Measurements from ENCODE around the gene SLC17A2. TPM values are rescaled to one million over a fixed set of nuclear protein-coding genes. Genes with fewer than 3 reads are reported as not detected.
A peak's percentile ranks its signal among the peaks of the same experiment; 100 is the strongest.

The SLC17A2 gene, protein sequence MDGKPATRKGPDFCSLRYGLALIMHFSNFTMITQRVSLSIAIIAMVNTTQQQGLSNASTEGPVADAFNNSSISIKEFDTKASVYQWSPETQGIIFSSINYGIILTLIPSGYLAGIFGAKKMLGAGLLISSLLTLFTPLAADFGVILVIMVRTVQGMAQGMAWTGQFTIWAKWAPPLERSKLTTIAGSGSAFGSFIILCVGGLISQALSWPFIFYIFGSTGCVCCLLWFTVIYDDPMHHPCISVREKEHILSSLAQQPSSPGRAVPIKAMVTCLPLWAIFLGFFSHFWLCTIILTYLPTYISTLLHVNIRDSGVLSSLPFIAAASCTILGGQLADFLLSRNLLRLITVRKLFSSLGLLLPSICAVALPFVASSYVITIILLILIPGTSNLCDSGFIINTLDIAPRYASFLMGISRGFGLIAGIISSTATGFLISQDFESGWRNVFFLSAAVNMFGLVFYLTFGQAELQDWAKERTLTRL
- total RNA-seq (2014; rRNA removed; shearing (Covaris generic)): not detected in 2 replicates

DNA sequence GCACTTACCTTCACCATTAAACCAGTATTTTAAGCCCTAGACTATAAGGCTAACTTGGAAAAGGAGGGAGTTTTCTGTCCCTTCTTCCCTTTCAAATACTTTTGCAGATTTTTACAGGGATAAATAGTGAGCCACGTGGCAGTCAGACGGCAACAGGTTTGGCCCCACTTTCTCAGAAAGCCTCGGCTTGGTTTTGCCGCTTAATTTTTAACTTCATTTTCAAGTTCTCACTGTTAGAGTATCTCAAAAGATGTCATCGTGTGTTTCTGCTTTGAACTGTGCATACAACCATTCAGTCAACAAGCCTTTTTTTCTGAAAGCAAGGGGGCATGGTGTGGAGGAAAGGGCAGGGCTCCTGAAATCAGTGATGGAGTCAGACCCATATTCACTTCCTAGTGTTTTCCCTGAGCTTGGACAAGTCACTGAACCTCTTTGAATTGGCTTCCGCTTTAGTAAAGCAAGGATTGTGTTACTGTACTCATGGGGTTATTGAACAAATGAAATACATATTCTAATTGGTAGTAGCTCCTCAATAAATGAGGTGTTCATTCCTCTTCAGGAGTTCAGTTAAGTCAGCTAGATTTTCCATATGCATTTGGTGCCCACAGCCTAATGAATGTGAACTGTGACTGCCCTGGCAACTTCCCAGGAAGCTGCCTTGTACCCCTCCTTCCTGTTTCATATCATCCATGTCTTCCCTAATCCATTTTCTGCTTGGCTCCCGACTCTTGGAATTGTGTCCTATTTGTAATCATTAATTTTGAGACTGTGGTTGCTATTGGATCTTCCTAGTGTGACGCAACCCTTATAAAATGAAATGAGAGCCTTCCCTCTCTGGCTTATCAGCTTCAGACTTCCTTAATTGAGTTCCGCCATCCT is at the start of gene SLC17A2:
Gene SLC17A2 (minus strand): TSS at position 160 of the 879 bp plus-strand sequence. CDS start 4,895 bp downstream, outside the sequence.
- DNase-seq: no peak
- Histone ChIP-seq H3K4me3 (ENCODE audit: insufficient read depth, low read depth, low read length) (no peak within 1 kb of the TSS), H3K27me3 (ENCODE audit: control insufficient read depth, insufficient read depth, low read length) (no peaks in the 10 kb centered on the region), H3K36me3 (replicated peaks; ENCODE audit: control insufficient read depth, insufficient read depth, low read length) (no peaks in the 10 kb centered on the region)

DNA sequence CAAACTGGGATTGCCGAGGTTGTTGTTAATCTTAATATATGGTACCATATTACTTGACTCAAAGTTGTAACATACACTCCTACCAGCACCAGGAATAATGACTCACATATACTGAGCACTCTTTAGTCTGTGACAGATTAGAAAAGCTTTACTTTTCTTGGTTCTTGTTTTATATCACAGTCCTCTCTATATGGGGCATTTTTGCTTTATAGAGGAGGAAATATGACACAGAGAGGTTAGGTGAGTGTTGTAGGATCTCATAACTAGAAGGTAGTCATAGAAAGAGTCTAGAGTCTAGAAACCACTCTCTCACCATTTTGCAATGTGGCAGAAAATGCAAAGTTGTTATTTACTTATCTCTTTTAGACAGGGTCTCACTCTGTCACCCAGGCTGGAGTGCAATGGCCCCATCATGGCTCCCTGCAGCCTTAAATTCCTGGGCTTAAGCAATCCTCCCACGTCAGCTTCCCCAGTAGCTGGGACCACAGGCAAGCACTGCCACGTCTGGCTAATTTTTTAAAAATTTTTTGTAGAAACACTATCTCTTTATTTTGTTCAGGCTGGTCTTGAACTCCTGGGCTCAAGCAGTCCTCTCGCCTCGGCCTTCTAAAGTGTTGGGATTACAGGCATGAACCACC is 45.6 kb upstream of the SLC17A2 start:
- H3K4me3 ChIP-seq (ENCODE audit: insufficient read depth, low read depth, low read length): no peak overlapping the region
- no peak for DNase-seq
- no peaks in the 10 kb centered on the region; the same call in 1 of the 2 replicates for H3K36me3 ChIP-seq (replicated peaks; ENCODE audit: control insufficient read depth, insufficient read depth, low read length)
- no peaks in the 10 kb centered on the region for H3K27me3 ChIP-seq (ENCODE audit: control insufficient read depth, insufficient read depth, low read length)

DNA sequence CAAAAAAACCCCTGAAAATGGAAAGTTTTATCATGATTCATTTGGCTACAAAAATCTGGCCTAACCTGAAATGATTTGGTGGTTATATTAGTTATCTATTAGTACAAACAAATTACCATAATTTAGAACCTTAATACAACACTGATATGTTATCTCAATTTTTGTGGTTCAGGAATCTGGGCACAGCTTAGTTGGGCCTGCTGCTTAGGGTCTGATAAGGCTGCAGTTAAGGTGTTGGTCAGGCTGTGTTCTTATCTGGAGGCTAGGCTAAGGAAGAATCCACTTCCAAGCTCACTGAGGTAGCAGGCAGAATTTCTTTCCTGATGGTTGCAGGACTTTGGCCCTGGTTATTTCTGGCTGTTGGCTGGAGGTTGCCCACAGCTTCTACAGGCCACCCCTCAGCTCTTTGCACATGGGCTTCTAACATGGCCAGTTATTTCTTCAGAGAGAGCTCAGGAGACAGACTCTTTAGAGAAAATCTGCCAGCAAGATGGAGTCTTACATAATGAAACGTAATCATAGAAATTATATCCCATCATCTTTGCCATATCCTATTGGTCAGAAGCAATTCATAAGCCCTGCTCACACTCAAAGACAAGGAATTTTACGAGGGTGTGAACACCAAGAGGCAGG is 43.5 kb upstream of the SLC17A2 start:
- H3K4me3 ChIP-seq (ENCODE audit: insufficient read depth, low read depth, low read length): no peak overlapping the region
- no peak for DNase-seq
- no peaks in the 10 kb centered on the region for H3K27me3 ChIP-seq (ENCODE audit: control insufficient read depth, insufficient read depth, low read length)
- H3K36me3 ChIP-seq (replicated peaks; ENCODE audit: control insufficient read depth, insufficient read depth, low read length): no peaks in the 10 kb centered on the region; the same call in none of the 2 replicates

DNA sequence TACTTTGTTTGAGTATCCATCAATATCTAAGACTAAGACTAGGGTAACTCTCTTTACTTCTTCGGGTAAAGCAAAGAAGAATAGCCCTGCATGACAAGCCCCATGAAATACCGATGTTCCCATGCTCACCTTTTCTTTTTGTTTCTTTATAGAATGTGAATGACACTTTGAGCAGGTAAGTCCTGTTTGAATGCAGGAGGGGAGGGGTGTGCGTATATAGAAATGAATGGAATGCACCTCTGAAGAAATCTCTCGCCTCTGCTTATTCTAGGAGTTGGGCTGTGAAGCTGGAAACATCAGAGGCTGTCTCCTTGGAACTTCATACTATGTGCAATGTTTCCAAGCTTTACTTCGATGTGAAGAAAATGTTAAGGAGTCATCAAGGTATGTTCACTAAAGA is 42.4 kb upstream of the SLC17A2 start:
- no peak for DNase-seq
- no peak overlapping the region for H3K4me3 ChIP-seq (ENCODE audit: insufficient read depth, low read depth, low read length)
- H3K36me3 ChIP-seq (replicated peaks; ENCODE audit: control insufficient read depth, insufficient read depth, low read length): no peaks in the 10 kb centered on the region; the same call in none of the 2 replicates
- no peaks in the 10 kb centered on the region for H3K27me3 ChIP-seq (ENCODE audit: control insufficient read depth, insufficient read depth, low read length)

DNA sequence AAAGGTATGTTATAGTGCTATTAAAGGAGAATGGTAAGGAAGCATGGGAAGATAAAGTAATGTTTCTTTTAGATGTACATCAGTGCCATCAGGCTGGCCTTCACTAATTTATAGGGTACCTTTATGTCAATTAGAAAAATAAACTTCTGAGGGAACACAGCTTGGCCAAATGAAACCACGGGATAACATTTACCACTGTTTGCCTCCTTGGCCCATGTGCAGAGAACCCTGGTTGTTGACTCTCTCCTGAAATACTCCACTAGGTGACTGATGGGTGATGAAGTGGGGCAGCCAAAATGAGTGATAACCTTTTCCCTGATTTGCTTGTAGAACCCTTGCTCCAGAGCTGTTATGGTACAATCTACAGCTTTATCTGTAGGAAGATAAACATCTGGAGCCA is 41.6 kb upstream of the SLC17A2 start:
- no peak for DNase-seq
- Histone ChIP-seq H3K27me3 (ENCODE audit: control insufficient read depth, insufficient read depth, low read length) (no peaks in the 10 kb centered on the region), H3K4me3 (ENCODE audit: insufficient read depth, low read depth, low read length) (no peak overlapping the region), H3K36me3 (replicated peaks; ENCODE audit: control insufficient read depth, insufficient read depth, low read length) (no peaks in the 10 kb centered on the region; the same call in none of the 2 replicates)

DNA sequence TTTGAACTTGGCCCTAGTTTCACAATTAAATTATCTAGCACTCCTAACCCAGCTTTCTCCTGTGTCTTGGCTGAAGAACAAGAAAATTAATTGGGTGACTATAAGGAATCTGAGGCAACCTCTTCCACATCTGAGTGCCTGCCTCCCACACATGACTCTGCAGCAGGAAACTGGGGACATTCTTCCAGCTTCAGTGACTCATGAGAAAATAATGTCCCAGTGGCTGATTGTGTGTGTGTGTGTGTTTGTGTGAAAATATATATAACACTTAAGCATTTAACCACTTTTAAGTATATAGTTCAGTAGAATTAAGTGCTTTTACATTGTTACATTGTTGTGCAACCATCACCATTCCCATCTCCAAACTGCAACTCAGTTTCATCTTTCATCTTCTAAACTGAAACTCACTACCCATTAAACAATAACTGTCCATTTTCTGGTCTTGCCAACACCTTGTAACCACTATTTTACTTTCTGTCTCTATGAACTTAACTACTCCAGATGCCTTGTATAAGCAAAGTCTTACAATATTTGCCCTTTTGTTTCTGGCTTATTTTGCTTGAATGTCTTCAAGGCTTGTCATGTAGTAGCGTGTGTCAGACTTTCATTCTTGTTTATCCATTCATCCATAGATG is 40.8 kb upstream of the SLC17A2 start:
- no peaks in the 10 kb centered on the region; the same call in none of the 2 replicates for H3K36me3 ChIP-seq (replicated peaks; ENCODE audit: control insufficient read depth, insufficient read depth, low read length)
- DNase-seq: no peak
- no peaks in the 10 kb centered on the region for H3K27me3 ChIP-seq (ENCODE audit: control insufficient read depth, insufficient read depth, low read length)
- H3K4me3 ChIP-seq (ENCODE audit: insufficient read depth, low read depth, low read length): no peak overlapping the region

DNA sequence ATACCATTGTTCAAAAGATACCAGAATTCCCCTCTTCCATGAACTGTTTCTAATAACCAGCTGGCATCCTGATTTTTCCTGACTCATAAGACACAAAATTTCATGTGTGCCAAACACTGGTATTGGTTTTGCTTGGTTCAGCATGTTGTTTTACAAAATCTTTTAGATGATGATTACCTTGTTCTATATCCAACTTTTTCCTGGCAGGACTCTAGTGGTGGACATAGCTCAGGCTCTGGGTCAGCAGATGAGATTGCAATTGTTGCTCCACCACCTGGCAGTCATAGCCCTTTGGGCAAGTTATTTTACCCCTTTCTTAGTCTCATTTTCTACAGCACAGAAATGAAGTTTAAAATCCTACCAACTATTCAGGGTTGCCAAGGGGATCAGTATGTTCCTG is 38.3 kb upstream of the SLC17A2 start:
- no peak for DNase-seq
- Histone ChIP-seq H3K4me3 (ENCODE audit: insufficient read depth, low read depth, low read length) (no peak overlapping the region), H3K27me3 (ENCODE audit: control insufficient read depth, insufficient read depth, low read length) (no peaks in the 10 kb centered on the region; the same call in 1 of the 2 replicates), H3K36me3 (replicated peaks; ENCODE audit: control insufficient read depth, insufficient read depth, low read length) (no peaks in the 10 kb centered on the region; the same call in none of the 2 replicates)

DNA sequence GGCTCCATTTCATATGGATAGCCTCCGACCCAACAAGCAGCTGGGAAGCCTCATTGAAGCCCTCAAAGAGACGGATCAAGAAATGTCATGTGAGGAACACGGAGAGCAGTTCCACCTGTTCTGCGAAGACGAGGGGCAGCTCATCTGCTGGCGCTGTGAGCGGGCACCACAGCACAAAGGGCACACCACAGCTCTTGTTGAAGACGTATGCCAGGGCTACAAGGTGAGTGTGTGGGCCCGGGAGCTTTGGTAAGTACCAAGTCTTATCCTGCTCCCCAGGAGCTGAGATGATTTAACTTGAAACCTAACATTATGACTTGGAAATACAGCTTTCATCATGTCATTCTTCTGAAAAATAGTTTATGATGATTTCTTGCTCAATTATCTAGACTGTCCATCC is 36.2 kb upstream of the SLC17A2 start:
- DNase-seq: no peak

DNA sequence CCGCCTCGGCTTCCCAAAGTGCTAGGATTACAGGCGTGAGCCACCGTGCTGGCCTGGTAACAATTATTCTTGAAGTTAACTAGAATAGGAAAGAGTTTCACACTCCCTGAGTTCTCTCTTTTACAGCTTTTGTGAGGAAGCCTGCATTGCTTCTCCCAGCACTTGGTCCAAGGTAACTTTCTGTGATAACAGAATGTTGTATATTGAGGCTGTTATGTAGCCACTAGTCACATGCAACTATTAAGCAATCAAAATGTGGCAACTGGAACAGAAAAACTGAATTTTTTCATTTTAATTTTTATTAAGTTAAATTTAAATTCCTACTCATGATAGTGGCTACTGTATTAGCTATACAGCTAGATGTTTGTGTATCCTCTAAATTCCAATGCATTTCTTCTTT is 34.6 kb upstream of the SLC17A2 start:
- H3K4me3 ChIP-seq (ENCODE audit: insufficient read depth, low read depth, low read length): no peak overlapping the region
- DNase-seq: no peak
- no peaks in the 10 kb centered on the region; the same call in 1 of the 2 replicates for H3K27me3 ChIP-seq (ENCODE audit: control insufficient read depth, insufficient read depth, low read length)
- no peaks in the 10 kb centered on the region; the same call in 1 of the 2 replicates for H3K36me3 ChIP-seq (replicated peaks; ENCODE audit: control insufficient read depth, insufficient read depth, low read length)

More for the DNA sequence above, 36.2 kb upstream of the SLC17A2 start:
- no peaks in the 10 kb centered on the region; the same call in 1 of the 2 replicates for H3K36me3 ChIP-seq (replicated peaks; ENCODE audit: control insufficient read depth, insufficient read depth, low read length)
- no peak overlapping the region for H3K4me3 ChIP-seq (ENCODE audit: insufficient read depth, low read depth, low read length)
- no peaks in the 10 kb centered on the region; the same call in 1 of the 2 replicates for H3K27me3 ChIP-seq (ENCODE audit: control insufficient read depth, insufficient read depth, low read length)

DNA sequence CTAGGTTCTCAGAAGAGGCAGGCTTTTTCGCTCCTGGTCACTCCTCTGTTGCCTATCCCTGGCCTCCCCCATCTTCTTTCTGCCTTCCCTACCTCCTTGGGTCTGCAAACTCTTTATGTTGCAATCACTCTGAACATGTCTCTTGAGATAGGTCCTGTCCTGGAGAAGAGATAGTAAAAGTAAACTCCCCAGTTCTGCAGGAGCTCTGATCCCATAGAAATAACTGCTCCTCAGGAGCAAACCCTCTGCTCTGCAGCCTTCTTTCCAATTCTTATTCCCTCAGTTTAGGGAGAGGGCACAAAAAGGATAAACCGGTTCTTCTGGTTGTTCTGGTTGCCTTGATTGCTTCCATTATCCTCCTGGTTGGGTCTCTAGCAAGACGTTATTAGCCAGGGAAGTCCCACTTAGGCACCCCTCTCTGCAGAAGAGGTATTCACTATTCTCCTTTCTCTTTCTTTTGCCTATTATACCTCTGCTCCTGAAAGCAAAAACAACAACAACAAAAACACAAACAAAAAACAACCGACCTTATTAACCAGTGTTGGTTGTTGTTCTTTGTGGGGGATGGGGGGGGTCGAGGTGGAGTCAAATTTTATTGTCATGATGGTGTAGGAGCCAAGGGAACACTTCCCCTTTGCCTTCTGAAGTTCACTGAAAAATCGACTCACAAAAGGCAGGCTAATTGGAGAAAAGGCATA is 33.1 kb upstream of the SLC17A2 start:
- Histone ChIP-seq H3K27me3 (ENCODE audit: control insufficient read depth, insufficient read depth, low read length) (no peaks in the 10 kb centered on the region; the same call in 1 of the 2 replicates), H3K4me3 (ENCODE audit: insufficient read depth, low read depth, low read length) (peak overlapping the region; percentile 13; the same call in 1 of the 2 replicates), H3K36me3 (replicated peaks; ENCODE audit: control insufficient read depth, insufficient read depth, low read length) (no peaks in the 10 kb centered on the region)
- DNase-seq: peak; percentile 52

DNA sequence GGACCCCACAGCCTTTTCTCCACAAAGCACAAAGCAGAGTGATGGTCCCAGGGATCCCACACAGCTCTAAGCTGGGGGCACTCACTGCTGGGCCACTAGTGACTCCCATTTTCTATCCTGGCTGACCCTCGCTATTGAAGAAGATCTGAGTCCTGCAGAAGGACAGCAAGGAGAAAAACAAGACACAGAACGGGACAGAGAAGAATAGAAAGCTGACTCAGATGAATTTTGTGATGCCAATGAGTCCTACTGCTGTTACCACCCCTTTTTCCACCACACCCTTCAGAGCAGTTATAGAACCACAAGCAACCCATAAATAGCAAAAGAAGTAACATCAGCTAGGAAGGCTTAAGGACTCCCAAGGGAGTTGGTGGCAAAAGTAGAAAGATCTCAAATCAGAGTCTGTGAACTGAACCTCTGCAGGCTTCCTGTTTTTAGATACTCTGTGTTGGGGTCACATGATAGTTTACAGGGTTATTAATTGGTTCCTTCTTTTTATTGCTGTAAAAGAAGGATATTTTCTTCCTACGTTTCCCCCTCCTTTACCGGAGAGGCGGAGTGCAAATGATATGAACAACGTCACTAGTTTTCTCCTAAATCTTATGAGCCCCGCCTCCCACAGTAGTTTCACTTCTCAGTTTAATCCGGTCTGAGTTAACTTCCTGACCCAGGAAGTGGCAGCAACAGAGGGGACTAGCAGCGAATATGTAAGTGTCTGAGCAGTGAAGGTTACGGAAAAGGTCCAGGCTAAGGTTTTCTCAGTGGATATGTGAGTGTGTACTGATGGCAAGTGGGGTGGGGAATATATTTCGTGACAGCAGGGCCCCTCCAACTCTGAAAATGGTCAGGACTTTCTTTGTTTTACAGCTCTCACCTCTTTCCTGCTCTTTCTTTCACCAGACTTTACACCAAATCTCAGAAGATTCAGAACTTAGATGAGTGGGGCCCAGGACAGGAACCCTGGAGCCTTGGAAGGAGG is 31.9 kb upstream of the SLC17A2 start, which contains the start of gene TRIM38:
Gene TRIM38 (plus strand): TSS at position 654 of the 979 bp plus-strand sequence. CDS start 3,721 bp downstream, outside the sequence.
- DNase-seq: peak; percentile 18
- no peaks in the 10 kb centered on the region for H3K36me3 ChIP-seq (replicated peaks; ENCODE audit: control insufficient read depth, insufficient read depth, low read length)
- H3K4me3 ChIP-seq (ENCODE audit: insufficient read depth, low read depth, low read length): peak within 1 kb of the TSS; percentile 27
- no peaks in the 10 kb centered on the region; the same call in 1 of the 2 replicates for H3K27me3 ChIP-seq (ENCODE audit: control insufficient read depth, insufficient read depth, low read length)

DNA sequence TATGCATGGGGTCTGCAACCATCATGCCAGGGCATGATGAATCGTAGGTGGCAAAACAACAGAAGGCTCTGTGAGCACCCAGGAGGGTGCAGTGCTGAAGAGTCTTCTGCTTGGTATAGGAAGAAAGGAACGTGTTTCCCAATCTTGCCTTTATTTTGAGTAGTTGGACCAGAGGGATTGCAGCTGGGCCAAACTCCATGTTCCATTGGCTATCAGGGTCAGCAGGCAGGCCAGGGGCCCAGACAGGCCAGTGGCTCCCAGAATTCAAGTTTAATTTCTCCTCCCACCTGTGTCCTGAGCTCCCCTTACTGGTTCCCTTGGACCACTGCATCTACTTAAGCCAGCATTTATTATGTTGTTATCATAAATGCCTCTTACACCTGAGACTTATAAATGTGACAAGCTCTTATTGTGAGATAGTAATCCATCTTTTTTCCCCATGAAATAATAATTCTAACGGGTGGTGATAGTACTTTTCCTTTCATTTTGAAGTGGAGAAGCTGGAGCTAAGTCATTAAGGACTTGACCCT is 31.2 kb upstream of the SLC17A2 start:
- no peaks in the 10 kb centered on the region; the same call in 1 of the 2 replicates for H3K27me3 ChIP-seq (ENCODE audit: control insufficient read depth, insufficient read depth, low read length)
- H3K4me3 ChIP-seq (ENCODE audit: insufficient read depth, low read depth, low read length): no peak overlapping the region
- no peaks in the 10 kb centered on the region for H3K36me3 ChIP-seq (replicated peaks; ENCODE audit: control insufficient read depth, insufficient read depth, low read length)
- DNase-seq: no peak

Measured in H7 (cell line).